ENCODE results near the gene NRP1. TPM values are rescaled to one million over a fixed set of nuclear protein-coding genes. Genes with fewer than 3 reads are reported as not detected.

Gene NRP1
- total RNA-seq, 2 experiments from 2014 or later: 1.6 to 1.7 TPM

DNA sequence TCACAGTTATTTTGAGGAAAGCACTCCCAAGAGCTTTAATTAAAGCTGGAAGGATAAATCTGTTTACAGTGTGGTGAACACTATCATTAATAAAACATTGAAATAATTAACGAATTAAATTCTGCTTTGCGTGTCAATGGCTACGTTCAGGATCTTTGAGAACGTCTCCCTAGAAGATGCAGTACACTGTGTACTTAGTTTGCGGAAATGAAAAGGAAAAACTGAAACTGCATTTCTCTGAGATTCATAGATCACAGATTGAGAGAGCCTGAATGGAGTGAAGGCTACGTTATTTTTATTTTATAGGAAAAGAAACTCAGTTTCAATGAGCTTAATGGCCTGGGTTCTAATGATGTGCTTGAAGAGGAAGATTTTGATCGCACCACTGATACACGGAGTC, 85.3 kb downstream of the NRP1 start:
- Mint-ChIP-seq H3K9me3 (peaks cover 6% of the 10 kb centered on the region), H3K27me3 (peaks cover 7% of the 10 kb centered on the region), H3K36me3 (peaks cover 6% of the 10 kb centered on the region), H3K27ac (no peak overlapping the region), H3K4me3 (no peak overlapping the region), H3K4me1 (peaks cover 27% of the 10 kb centered on the region)
- no peak for ATAC-seq (ENCODE audit: low read depth)
- POLR2A ChIA-PET: no interaction called here
- no peak for DNase-seq

- H3K9me3 Mint-ChIP-seq: peaks cover 6% of the 10 kb centered on the region
- ATAC-seq (ENCODE audit: low read depth) (peak; percentile 94), DNase-seq (no peak)
- peak overlapping the region; percentile 30 for H3K27ac Mint-ChIP-seq
- H3K27me3 Mint-ChIP-seq: peaks cover 7% of the 10 kb centered on the region
- peak overlapping the region; percentile 22 for H3K4me3 Mint-ChIP-seq
- POLR2A ChIA-PET: no interaction called here
- peaks cover 6% of the 10 kb centered on the region for H3K36me3 Mint-ChIP-seq
- peaks cover 27% of the 10 kb centered on the region for H3K4me1 Mint-ChIP-seq
Measured at GRCh38 chr10:33248638-33249037, 85.8 kb downstream of the NRP1 start.

GRCh38 chr10:33247221-33247922, 87.1 kb downstream of the NRP1 start:
- peaks cover 21% of the 10 kb centered on the region for H3K4me1 Mint-ChIP-seq
- H3K4me3 Mint-ChIP-seq: no peak overlapping the region
- H3K36me3 Mint-ChIP-seq: peaks cover 6% of the 10 kb centered on the region
- no peak overlapping the region for H3K27ac Mint-ChIP-seq
- DNase-seq (no peak), ATAC-seq (ENCODE audit: low read depth) (no peak)
- POLR2A ChIA-PET: no interaction called here
- peaks cover 7% of the 10 kb centered on the region for H3K27me3 Mint-ChIP-seq
- peaks cover 6% of the 10 kb centered on the region for H3K9me3 Mint-ChIP-seq

DNA sequence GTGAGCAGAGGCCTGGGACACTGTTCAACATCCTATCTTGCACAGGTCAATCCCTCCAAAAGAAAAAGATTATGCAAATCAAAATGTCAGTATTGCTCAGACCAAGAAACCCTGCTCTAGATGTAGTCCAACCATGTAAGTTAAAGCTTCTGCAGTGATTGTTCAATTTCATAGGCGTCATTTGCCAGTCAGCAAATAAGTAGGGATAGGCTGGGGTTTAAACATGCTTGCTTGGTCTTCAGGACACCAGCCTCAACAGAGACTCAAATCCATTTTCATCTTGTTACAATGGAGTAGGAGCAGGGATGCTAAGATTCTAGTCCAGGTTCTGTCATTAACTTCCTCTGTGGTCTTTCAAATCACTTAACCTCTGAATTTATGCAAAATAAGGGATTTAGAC, 89.1 kb downstream of the NRP1 start:
- H3K27ac Mint-ChIP-seq: no peak overlapping the region
- H3K4me1 Mint-ChIP-seq: peaks cover 21% of the 10 kb centered on the region
- no peaks in the 10 kb centered on the region for H3K9me3 Mint-ChIP-seq
- DNase-seq (no peak), ATAC-seq (ENCODE audit: low read depth) (no peak)
- POLR2A ChIA-PET: no interaction called here
- no peak overlapping the region for H3K4me3 Mint-ChIP-seq
- peaks cover 5% of the 10 kb centered on the region for H3K27me3 Mint-ChIP-seq
- peaks cover 1% of the 10 kb centered on the region for H3K36me3 Mint-ChIP-seq

- Mint-ChIP-seq H3K4me3 (no peak overlapping the region), H3K4me1 (peaks cover 18% of the 10 kb centered on the region), H3K36me3 (peaks cover 1% of the 10 kb centered on the region), H3K27me3 (peaks cover 2% of the 10 kb centered on the region), H3K27ac (no peak overlapping the region), H3K9me3 (no peaks in the 10 kb centered on the region)
- ATAC-seq (ENCODE audit: low read depth): no peak
- DNase-seq: no peak
- POLR2A ChIA-PET: no interaction called here
Measured at GRCh38 chr10:33244354-33244967, 90.0 kb downstream of the NRP1 start.

- Mint-ChIP-seq H3K36me3 (peaks cover 1% of the 10 kb centered on the region), H3K4me3 (no peak overlapping the region), H3K27ac (no peak overlapping the region), H3K9me3 (no peaks in the 10 kb centered on the region), H3K4me1 (peaks cover 11% of the 10 kb centered on the region), H3K27me3 (peaks cover 2% of the 10 kb centered on the region)
- no peak for ATAC-seq (ENCODE audit: low read depth)
- POLR2A ChIA-PET: no interaction called here
- DNase-seq: no peak
Measured at GRCh38 chr10:33243703-33244102, 90.8 kb downstream of the NRP1 start.

GRCh38 chr10:33242931-33243330, 91.5 kb downstream of the NRP1 start:
- ATAC-seq (ENCODE audit: low read depth) (no peak), DNase-seq (no peak)
- no peak overlapping the region for H3K27ac Mint-ChIP-seq
- peaks cover 2% of the 10 kb centered on the region for H3K27me3 Mint-ChIP-seq
- H3K4me3 Mint-ChIP-seq: no peak overlapping the region
- peaks cover 1% of the 10 kb centered on the region for H3K36me3 Mint-ChIP-seq
- POLR2A ChIA-PET: no interaction called here
- H3K9me3 Mint-ChIP-seq: no peaks in the 10 kb centered on the region
- peaks cover 3% of the 10 kb centered on the region for H3K4me1 Mint-ChIP-seq

- no peak overlapping the region for H3K27ac Mint-ChIP-seq
- POLR2A ChIA-PET: no interaction called here
- no peak for DNase-seq
- no peaks in the 10 kb centered on the region for H3K4me1 Mint-ChIP-seq
- no peaks in the 10 kb centered on the region for H3K36me3 Mint-ChIP-seq
- ATAC-seq (ENCODE audit: low read depth): no peak
- no peaks in the 10 kb centered on the region for H3K27me3 Mint-ChIP-seq
- no peaks in the 10 kb centered on the region for H3K9me3 Mint-ChIP-seq
- no peak overlapping the region for H3K4me3 Mint-ChIP-seq
Measured at GRCh38 chr10:33241351-33241750, 93.1 kb downstream of the NRP1 start.

GRCh38 chr10:33240931-33241330, 93.5 kb downstream of the NRP1 start:
- no peaks in the 10 kb centered on the region for H3K9me3 Mint-ChIP-seq
- H3K4me3 Mint-ChIP-seq: no peak overlapping the region
- H3K27ac Mint-ChIP-seq: no peak overlapping the region
- no peaks in the 10 kb centered on the region for H3K27me3 Mint-ChIP-seq
- no peaks in the 10 kb centered on the region for H3K36me3 Mint-ChIP-seq
- DNase-seq (no peak), ATAC-seq (ENCODE audit: low read depth) (no peak)
- POLR2A ChIA-PET: no interaction called here
- no peaks in the 10 kb centered on the region for H3K4me1 Mint-ChIP-seq

GRCh38 chr10:33240258-33240657, 94.2 kb downstream of the NRP1 start:
- POLR2A ChIA-PET: no interaction called here
- H3K36me3 Mint-ChIP-seq: no peaks in the 10 kb centered on the region
- H3K27me3 Mint-ChIP-seq: no peaks in the 10 kb centered on the region

DNA sequence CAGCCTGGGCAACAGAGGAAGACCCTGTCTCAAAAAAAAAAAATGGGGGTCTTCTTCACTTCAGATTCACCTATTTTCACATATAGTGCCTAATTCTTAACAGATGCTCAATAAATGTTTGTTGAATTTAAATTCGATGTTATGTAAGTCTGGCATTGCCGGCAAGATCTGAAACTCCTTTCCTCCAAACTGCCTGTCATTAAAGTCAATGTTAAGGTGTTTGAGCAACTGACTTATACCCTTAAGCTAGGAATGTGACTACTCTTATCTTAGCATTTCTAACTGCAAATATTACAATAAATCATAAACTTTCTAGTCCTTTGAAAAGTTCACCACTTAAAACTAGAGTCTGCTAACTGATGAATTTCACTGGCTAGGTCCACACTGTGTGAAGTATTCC, 95.2 kb downstream of the NRP1 start:
- Mint-ChIP-seq H3K9me3 (no peaks in the 10 kb centered on the region), H3K27ac (no peak overlapping the region), H3K27me3 (no peaks in the 10 kb centered on the region), H3K4me1 (no peaks in the 10 kb centered on the region), H3K4me3 (no peak overlapping the region), H3K36me3 (no peaks in the 10 kb centered on the region)
- ATAC-seq (ENCODE audit: low read depth) (no peak), DNase-seq (no peak)
- POLR2A ChIA-PET: no interaction called here

More at GRCh38 chr10:33240258-33240657, 94.2 kb downstream of the NRP1 start:
- ATAC-seq (ENCODE audit: low read depth) (no peak), DNase-seq (no peak)
- Mint-ChIP-seq H3K27ac (no peak overlapping the region), H3K4me1 (no peaks in the 10 kb centered on the region), H3K4me3 (no peak overlapping the region), H3K9me3 (no peaks in the 10 kb centered on the region)

GRCh38 chr10:33238643-33239042, 95.8 kb downstream of the NRP1 start:
- Mint-ChIP-seq H3K4me3 (no peak overlapping the region), H3K4me1 (no peaks in the 10 kb centered on the region), H3K36me3 (no peaks in the 10 kb centered on the region), H3K9me3 (no peaks in the 10 kb centered on the region), H3K27ac (no peak overlapping the region), H3K27me3 (peaks cover 3% of the 10 kb centered on the region)
- ATAC-seq (ENCODE audit: low read depth) (no peak), DNase-seq (no peak)
- POLR2A ChIA-PET: no interaction called here

DNA sequence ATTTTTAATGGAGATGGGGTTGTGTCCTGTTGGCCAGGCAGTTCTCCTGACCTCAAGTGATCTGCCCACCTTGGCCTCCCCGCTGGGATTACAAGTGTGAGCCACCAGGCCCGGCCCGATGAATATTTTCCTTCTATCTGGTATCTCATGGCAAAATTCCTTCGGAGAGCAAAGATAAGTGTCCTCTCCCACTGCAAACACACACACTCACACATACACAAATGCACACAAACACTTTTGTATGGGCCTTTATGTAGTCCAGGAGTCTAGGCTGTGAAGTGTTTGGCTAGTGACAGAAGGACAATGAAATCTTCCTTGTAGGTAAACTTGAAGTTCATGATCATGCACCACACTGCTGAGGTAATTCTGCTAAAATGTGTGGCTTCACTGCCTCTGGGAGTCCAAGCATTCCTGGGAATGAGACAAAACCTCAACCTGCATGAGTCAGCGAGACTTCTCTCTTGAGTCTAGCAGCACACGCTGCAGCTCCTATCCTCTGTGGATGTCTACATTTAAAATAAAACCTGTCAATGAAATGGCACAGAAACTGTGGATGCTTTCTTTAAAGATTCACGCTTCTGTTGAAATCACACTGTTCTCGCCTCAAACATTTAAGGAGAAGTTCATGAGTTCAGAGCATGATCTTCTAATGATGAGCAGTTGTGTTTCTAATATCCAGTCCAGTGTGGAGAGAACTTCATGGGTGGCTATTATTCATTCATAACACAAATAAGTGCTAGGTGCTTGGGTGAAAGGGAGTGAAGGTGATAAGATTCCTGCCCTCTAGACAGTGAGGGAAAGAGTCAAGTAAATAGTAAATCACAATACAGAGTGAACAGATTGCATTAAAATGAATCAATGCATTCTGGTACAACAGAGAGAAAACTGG, 96.5 kb downstream of the NRP1 start:
- ATAC-seq (ENCODE audit: low read depth) (no peak), DNase-seq (no peak)
- H3K4me1 Mint-ChIP-seq: no peaks in the 10 kb centered on the region
- H3K27ac Mint-ChIP-seq: no peak overlapping the region
- H3K4me3 Mint-ChIP-seq: no peak overlapping the region
- peaks cover 3% of the 10 kb centered on the region for H3K27me3 Mint-ChIP-seq
- no peaks in the 10 kb centered on the region for H3K36me3 Mint-ChIP-seq
- H3K9me3 Mint-ChIP-seq: no peaks in the 10 kb centered on the region
- POLR2A ChIA-PET: no interaction called here

GRCh38 chr10:33236916-33237315, 97.6 kb downstream of the NRP1 start:
- no peak overlapping the region for H3K27ac Mint-ChIP-seq
- peaks cover 3% of the 10 kb centered on the region for H3K27me3 Mint-ChIP-seq

More at GRCh38 chr10:33236916-33237315, 97.6 kb downstream of the NRP1 start:
- no peaks in the 10 kb centered on the region for H3K4me1 Mint-ChIP-seq
- H3K36me3 Mint-ChIP-seq: no peaks in the 10 kb centered on the region
- no peaks in the 10 kb centered on the region for H3K9me3 Mint-ChIP-seq
- H3K4me3 Mint-ChIP-seq: no peak overlapping the region
- ATAC-seq (ENCODE audit: low read depth) (no peak), DNase-seq (no peak)
- POLR2A ChIA-PET: no interaction called here

Measured in activated naive CD8-positive, alpha-beta T cell treated with anti-CD3 and anti-CD28 coated beads, Interleukin-2, amount 10 ng/mL, durations not matched to agents 7 days and 5 days (primary cell).